ENCODE measurements around the gene ACTMAP.
A peak's percentile ranks its signal among the peaks of the same experiment; 100 is the strongest.

The ACTMAP gene

GRCh38 chr19:40714441-40715299 lies 35.6 kb downstream of the ACTMAP start:
- intact Hi-C loops (cut with DNase I; ENCODE audit: low total_unique reads), result loop anchor here (2.0 kb wide), 1 partner anchor 24 kb away; the partner anchor contains the start of gene NUMBL
- peaks cover 0 to 39% (median 27%) of the 10 kb centered on the region in 4 donors for H3K4me1 ChIP-seq
- H3K9me3 ChIP-seq, result no peaks in the 10 kb centered on the region
- H3K36me3 ChIP-seq, result peaks cover 0 to 29% (median 11%) of the 10 kb centered on the region in 3 donors
- peak overlapping the region; percentile 96 to 97 for H3K27ac ChIP-seq
- peak overlapping the region; percentile 78 to 81 for H3K4me3 ChIP-seq
- TF ChIP-seq CTCF (IDR thresholded peaks at IDR 0.05), result peak in 1 of 2 experiments; percentile 25
- DNase-seq, result peak; percentile 93 to 97
- no peaks in the 10 kb centered on the region for H3K27me3 ChIP-seq

GRCh38 chr19:40713939-40714338 lies 36.3 kb downstream of the ACTMAP start:
- TF ChIP-seq CTCF (IDR thresholded peaks at IDR 0.05), result no peak
- peaks cover 0 to 35% (median 21%) of the 10 kb centered on the region in 4 donors for H3K4me1 ChIP-seq
- peaks cover 0 to 34% (median 19%) of the 10 kb centered on the region in 3 donors for H3K36me3 ChIP-seq
- H3K27ac ChIP-seq, result peak overlapping the region; percentile 96 to 97
- H3K9me3 ChIP-seq, result no peaks in the 10 kb centered on the region
- DNase-seq, result no peak
- H3K27me3 ChIP-seq, result no peaks in the 10 kb centered on the region
- intact Hi-C loops (cut with DNase I; ENCODE audit: low total_unique reads), result loop anchor here (2.0 kb wide), 1 partner anchor 23 kb away; the partner anchor contains the start of gene NUMBL
- H3K4me3 ChIP-seq, result peak overlapping the region; percentile 78 to 81

GRCh38 chr19:40709817-40710216 lies 40.5 kb downstream of the ACTMAP start:
- Histone ChIP-seq H3K4me3 (no peak overlapping the region), H3K36me3 (peaks cover 22 to 75% (median 34%) of the 10 kb centered on the region in 3 donors), H3K27me3 (no peaks in the 10 kb centered on the region), H3K9me3 (no peaks in the 10 kb centered on the region), H3K27ac (no peak overlapping the region), H3K4me1 (peaks cover 0 to 11% (median 9%) of the 10 kb centered on the region in 4 donors)
- intact Hi-C loops (cut with DNase I; ENCODE audit: low total_unique reads), result no loop called here
- DNase-seq, result no peak
- no peak for TF ChIP-seq CTCF (IDR thresholded peaks at IDR 0.05)

GRCh38 chr19:40707615-40708014 lies 42.7 kb downstream of the ACTMAP start:
- no peak for DNase-seq
- intact Hi-C loops (cut with DNase I; ENCODE audit: low total_unique reads), result no loop called here
- H3K4me3 ChIP-seq, result no peak overlapping the region
- no peak overlapping the region for H3K27ac ChIP-seq
- H3K4me1 ChIP-seq, result no peaks in the 10 kb centered on the region
- peaks cover 35 to 92% (median 56%) of the 10 kb centered on the region in 3 donors for H3K36me3 ChIP-seq
- no peak for TF ChIP-seq CTCF (IDR thresholded peaks at IDR 0.05)
- H3K27me3 ChIP-seq, result no peaks in the 10 kb centered on the region
- no peaks in the 10 kb centered on the region for H3K9me3 ChIP-seq

- H3K27ac ChIP-seq, result no peak overlapping the region
- H3K4me1 ChIP-seq, result no peaks in the 10 kb centered on the region
- no peak for DNase-seq
- intact Hi-C loops (cut with DNase I; ENCODE audit: low total_unique reads), result no loop called here
- no peaks in the 10 kb centered on the region for H3K27me3 ChIP-seq
- no peaks in the 10 kb centered on the region for H3K9me3 ChIP-seq
- H3K4me3 ChIP-seq, result no peak overlapping the region
- no peak for TF ChIP-seq CTCF (IDR thresholded peaks at IDR 0.05)
- peaks cover 35 to 98% (median 72%) of the 10 kb centered on the region in 3 donors for H3K36me3 ChIP-seq
Observed at GRCh38 chr19:40705950-40706619, 44.2 kb downstream of the ACTMAP start.
